Sciatic nerve (tissue), 2 donors: ENCODE results near the gene ARID1B. TPM values are rescaled to one million over a fixed set of nuclear protein-coding genes. Genes with fewer than 3 reads are reported as not detected.

ENCODE experiments used
- ATAC-seq: fragments of 200-7000 bp; cut with Tn5 transposase; one replicate; pipeline ENCODE4 v1.9.1; 2020; ENCODE audit warnings: mild to moderate bottlenecking, moderate library complexity
- DNase-seq: peaks from one replicate; pipeline ENCODE4 v3.0.0-alpha.2; 2020; ENCODE audit warnings: low spot score
- intact Hi-C: fragments of 100-400 bp; cut with DNase I; formaldehyde crosslinking; loops from one replicate; pipeline ENCODE4 v1.14.2; 2022
- total RNA-seq: library from RNA; stranded (reverse); fragmentation: NEBNext Ultra II Directional; extraction: Animal tissue kit (Norgen Biotek cat#: 25700); gene quantifications from one replicate; pipeline ENCODE4 v1.2.1, GENCODE V29; 2021
- donor health status: DM: no; HTN: no; CAD: no.
- donor health status: DM: no; HTN: no; CAD: no.

The ARID1B gene
- total RNA-seq, 1 donor from 2014 or later = 142 TPM

GRCh38 chr6:156866220-156867015 lies 89.2 kb downstream of the ARID1B start:
- DNase-seq = no peak
- peak; percentile 74 for ATAC-seq
- intact Hi-C loops = no loop called here

GRCh38 chr6:156867121-156867520 lies 89.9 kb downstream of the ARID1B start:
- ATAC-seq = no peak
- DNase-seq = no peak
- intact Hi-C loops = no loop called here

GRCh38 chr6:156868385-156868784 lies 91.2 kb downstream of the ARID1B start:
- ATAC-seq (no peak), DNase-seq (no peak)
- intact Hi-C loops = no loop called here

- DNase-seq = no peak
- peak; percentile 41 for ATAC-seq
- intact Hi-C loops = no loop called here
Measured at GRCh38 chr6:156869980-156870398, 92.8 kb downstream of the ARID1B start.

- DNase-seq (no peak), ATAC-seq (no peak)
- intact Hi-C loops = no loop called here
Measured at GRCh38 chr6:156870924-156871539, 93.9 kb downstream of the ARID1B start.

GRCh38 chr6:156872903-156873302 lies 95.7 kb downstream of the ARID1B start:
- intact Hi-C loops = no loop called here
- no peak for ATAC-seq
- DNase-seq = no peak

- intact Hi-C loops = no loop called here
- DNase-seq = no peak
Measured at GRCh38 chr6:156873654-156874380, 96.6 kb downstream of the ARID1B start.

GRCh38 chr6:156875062-156875461 lies 97.9 kb downstream of the ARID1B start:
- no peak for DNase-seq
- ATAC-seq = no peak
- intact Hi-C loops = no loop called here

More at GRCh38 chr6:156873654-156874380, 96.6 kb downstream of the ARID1B start:
- ATAC-seq = no peak

GRCh38 chr6:156876302-156876701 lies 99.1 kb downstream of the ARID1B start:
- ATAC-seq (peak; percentile 50), DNase-seq (no peak)
- intact Hi-C loops = no loop called here

GRCh38 chr6:156877126-156877863 lies 100.1 kb downstream of the ARID1B start:
- intact Hi-C loops = no loop called here
- ATAC-seq (peak; percentile 70), DNase-seq (no peak)

GRCh38 chr6:156878681-156879080 lies 101.5 kb downstream of the ARID1B start:
- ATAC-seq (no peak), DNase-seq (no peak)
- intact Hi-C loops = no loop called here

GRCh38 chr6:156879186-156879585 lies 102.0 kb downstream of the ARID1B start:
- ATAC-seq (no peak), DNase-seq (no peak)
- intact Hi-C loops = no loop called here

- no peak for ATAC-seq
- intact Hi-C loops = no loop called here
- DNase-seq = no peak
Measured at GRCh38 chr6:156879591-156879990, 102.4 kb downstream of the ARID1B start.

- no peak for ATAC-seq
- DNase-seq = no peak
- intact Hi-C loops = no loop called here
Measured at GRCh38 chr6:156880913-156881312, 103.7 kb downstream of the ARID1B start.

GRCh38 chr6:156881687-156882629 lies 104.8 kb downstream of the ARID1B start:
- DNase-seq (no peak), ATAC-seq (no peak)
- intact Hi-C loops = no loop called here

GRCh38 chr6:156883497-156884252 lies 106.5 kb downstream of the ARID1B start:
- no peak for ATAC-seq
- DNase-seq = no peak
- intact Hi-C loops = no loop called here

GRCh38 chr6:156884306-156884705 lies 107.1 kb downstream of the ARID1B start:
- DNase-seq = no peak
- intact Hi-C loops = no loop called here
- no peak for ATAC-seq

GRCh38 chr6:156885562-156885961 lies 108.4 kb downstream of the ARID1B start:
- no peak for ATAC-seq
- intact Hi-C loops = no loop called here
- DNase-seq = no peak
